ENCODE data around the gene TFG. TPM values are rescaled to one million over a fixed set of nuclear protein-coding genes. Genes with fewer than 3 reads are reported as not detected.

TFG gene
- total and polyA plus RNA-seq, 2 experiments from 2014 or later: 87.6 to 88.5 TPM

GRCh38 chr3:100710261-100710968, 1.1 kb downstream of the TFG start:
- Histone ChIP-seq H3K9me2 (ENCODE audit: insufficient read depth) (peaks cover 4% of the 10 kb centered on the region), H2AFZ (peak overlapping the region; percentile 12; the same call in 1 of the 2 replicates), H3K4me1 (ENCODE audit: insufficient read depth) (peaks cover 8% of the 10 kb centered on the region; the same call in 1 of the 2 replicates), H4K20me1 (replicated peaks; ENCODE audit: insufficient read depth) (peaks cover 21% of the 10 kb centered on the region), H3K4me3 (peak overlapping the region; percentile 94), H3K4me2 (peak overlapping the region; percentile 83), H3K27ac (ENCODE audit: low read depth) (peak overlapping the region; percentile 98), H3K27me3 (ENCODE audit: insufficient read depth) (peaks cover 29% of the 10 kb centered on the region), H3F3A (replicated peaks; ENCODE audit: low read depth) (no peaks in the 10 kb centered on the region), H3K79me2 (replicated peaks; ENCODE audit: insufficient read depth) (peaks cover 55% of the 10 kb centered on the region), H3K36me3 (ENCODE audit: insufficient read depth) (peaks cover 15% of the 10 kb centered on the region; the same call in 1 of the 2 replicates)
- DNase-seq (ENCODE audit: low spot score) (peak; percentile 73), ATAC-seq (peak; percentile 46)
- peak overlapping the region; percentile 80 for H3K4me3 Mint-ChIP-seq
- peak overlapping the region; percentile 83 for H3K27ac Mint-ChIP-seq
- H3K27me3 Mint-ChIP-seq (ENCODE audit: insufficient read depth, low read depth, poor library complexity): peaks cover 20% of the 10 kb centered on the region
- peaks cover 5% of the 10 kb centered on the region; the same call in 1 of the 3 replicates for H3K9me3 Mint-ChIP-seq
- H3K4me1 Mint-ChIP-seq: peaks cover 25% of the 10 kb centered on the region
- H3K36me3 Mint-ChIP-seq (ENCODE audit: low read depth): peaks cover 23% of the 10 kb centered on the region; the same call in 2 of the 3 replicates
- no peak for TF ChIP-seq ZNF462 (CRISPR knock-in tag; IDR thresholded peaks at IDR 0.05)
- TF ChIP-seq CTCF (conservative IDR thresholded peaks at IDR 0.05; ENCODE audit: low read depth in 2 of 2): peak; percentile 10 to 33; a peak in 3 of 4 replicates
